HG02852 (cell line): ENCODE data around the gene PSMD3.

Experiments used
- ATAC-seq: cut with Tn5 transposase; IDR thresholded peaks from one replicate; pipeline ENCODE4 v1.9.1; 2021; ENCODE audit warnings: mild to moderate bottlenecking, moderate library complexity; ENCODE audit not compliant: unreplicated experiment

Gene PSMD3

DNA sequence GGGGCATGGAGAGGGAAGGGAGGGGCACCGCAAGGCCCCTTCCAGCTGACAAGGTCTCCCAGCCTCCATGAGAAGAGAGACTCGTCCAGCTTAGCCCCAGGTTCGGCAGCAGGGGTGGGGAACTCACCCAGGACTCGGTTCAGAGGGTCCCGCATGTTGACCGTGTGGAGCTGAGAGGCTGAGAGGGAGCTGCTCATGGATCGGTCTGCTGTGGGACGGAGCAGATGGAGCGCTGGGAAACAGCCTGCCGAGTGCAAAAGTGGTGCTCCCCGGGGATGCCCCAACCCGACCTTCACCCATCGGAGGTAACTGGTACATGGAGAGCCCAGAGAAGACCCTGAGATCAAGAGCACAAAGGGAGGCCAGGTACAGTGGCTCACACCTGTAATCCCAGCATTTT, 39.5 kb downstream of the PSMD3 start:
- ATAC-seq: no peak

DNA sequence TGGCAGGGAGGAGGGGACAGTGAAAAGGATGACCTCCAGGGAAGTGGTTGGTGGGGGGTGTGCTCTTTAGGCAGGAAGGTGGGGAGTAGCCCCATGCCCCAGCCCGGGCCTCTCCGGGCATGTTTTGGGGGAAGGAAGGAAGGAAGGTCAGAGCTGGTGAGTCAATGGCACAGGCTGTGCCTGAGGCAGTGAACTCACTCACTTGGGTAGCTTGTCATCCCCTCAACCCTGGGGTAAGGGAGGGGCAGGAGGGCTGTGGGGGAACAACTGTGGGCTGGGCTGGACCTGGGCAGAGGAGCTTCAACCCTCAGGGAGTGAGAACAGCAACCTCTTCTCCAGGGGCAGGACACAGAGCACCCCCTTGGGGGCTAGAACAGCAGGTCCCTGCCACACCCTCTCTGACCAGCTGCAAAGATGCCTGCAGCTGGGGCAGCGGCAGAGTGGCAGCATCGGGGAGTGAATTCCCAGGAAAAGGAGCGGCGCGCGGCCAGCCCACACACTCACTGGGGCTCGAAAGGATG, 40.9 kb downstream of the PSMD3 start:
- ATAC-seq: no peak

DNA sequence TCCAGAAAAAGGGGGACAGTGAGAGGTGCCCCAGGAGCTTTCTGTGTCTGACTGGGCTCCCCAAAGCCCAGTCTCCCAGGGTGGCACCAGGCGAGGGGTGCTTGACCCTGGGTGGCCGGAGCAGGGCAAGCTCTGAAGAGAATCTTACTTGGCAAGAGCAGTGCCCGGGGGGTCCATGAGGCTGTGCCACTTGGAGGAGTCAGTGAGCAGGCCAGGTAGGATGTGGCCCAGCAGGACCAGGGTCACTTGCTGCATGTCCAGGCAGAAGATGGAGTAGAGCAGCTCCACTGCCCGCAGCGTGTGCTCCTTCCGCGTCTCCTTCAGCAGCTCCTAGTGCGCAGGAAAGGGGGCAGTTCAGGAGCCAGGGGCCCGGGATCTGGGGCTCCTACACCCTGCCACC, 41.9 kb downstream of the PSMD3 start:
- ATAC-seq: no peak

DNA sequence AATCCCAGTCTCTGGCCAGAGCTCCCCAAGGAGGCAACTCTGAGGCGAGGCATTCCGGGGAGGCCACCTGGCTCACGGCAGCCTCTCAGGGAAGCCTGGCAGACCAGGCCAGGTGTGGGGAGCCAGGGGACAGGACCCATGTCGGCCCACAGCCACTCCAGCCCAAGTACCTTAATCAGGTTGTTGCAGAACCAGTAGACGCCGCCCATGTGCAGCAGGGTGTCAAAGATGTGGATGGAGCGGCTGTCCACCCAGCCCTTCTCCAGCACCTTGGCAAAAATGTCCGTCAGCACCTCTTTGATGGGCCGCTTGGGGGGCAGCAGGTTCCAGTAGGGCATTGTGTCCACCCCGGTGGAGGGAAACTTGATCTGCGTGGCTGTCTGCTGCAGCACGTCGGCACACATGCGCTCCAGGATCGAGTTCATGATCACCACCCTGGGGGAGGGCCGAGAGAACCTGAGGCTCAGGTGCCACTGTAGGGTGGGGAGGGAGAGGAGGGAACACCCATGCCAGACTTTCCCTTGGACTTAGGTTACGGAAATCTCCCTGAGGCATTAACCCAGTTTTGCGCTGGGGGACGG, 42.4 kb downstream of the PSMD3 start:
- no peak for ATAC-seq

DNA sequence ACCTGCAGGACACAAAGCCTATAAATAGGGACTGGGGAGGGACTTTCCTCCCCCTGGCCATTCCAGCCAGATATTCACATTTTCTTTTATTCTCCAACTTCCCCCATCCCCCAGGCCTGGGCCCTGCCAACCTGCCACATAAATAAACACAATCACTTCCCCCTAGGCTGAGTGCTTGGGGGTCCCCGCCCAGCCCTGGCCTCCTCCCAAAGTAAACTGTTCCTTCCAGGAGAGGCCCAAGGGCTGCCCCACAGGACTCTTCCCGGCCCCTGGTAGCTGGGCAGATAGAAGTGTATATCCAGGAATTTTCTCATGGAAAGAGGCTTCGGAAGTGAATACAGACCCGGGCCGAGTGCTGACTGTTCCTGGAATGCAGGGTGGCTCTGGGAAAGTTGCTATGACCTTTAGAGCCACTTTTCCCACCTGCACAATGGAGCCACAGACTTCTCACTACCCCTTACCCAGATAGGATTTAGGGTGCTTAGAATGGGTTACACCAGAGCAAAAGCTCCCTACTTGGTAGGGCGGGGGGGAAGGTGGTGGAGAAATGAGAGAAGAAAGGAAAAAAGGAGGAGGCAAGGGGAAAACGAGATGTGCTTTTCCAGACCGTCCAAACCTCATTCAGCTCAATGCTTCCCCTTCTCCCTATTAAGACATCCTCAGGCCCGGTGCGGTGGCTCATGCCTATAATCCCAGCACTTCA, 43.1 kb downstream of the PSMD3 start:
- ATAC-seq: no peak

DNA sequence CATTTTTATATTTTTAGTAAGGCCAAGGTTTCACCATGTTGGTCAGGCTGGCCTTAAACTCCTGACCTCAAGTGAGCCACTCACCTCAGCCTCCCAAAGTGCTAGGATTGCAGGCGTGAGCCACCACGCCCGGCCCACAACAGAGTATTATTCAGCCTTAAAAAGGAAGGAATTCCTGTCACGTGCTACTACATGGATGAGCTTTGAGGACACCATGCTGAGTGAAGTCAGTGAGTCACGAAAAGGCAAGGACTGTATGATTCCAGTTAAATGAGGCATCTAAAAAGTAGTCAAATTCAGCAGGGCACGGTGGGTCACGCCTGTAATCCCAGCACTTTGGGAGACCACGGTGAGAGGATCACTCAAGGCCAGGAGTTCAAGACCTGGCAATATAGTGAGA, 44.3 kb downstream of the PSMD3 start:
- no peak for ATAC-seq

DNA sequence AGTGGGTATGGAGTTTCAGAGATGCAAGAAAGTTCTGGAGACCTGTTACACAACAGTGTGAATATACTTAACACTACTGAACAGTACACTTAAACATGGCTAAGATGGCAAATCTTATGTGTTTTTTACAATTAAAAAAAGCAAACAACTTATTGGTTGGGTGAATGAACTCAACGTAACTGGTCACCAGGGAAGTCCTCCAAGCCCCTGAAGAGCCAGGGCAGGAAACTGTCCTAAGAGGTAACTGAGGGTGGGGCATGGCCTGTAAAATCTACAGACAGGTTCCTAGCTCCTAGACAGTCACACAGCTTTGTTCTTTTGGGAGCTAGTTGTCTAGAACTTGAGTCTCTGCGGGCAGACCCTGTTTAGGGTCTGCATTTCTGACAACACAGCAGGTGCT, 45.0 kb downstream of the PSMD3 start:
- no peak for ATAC-seq

DNA sequence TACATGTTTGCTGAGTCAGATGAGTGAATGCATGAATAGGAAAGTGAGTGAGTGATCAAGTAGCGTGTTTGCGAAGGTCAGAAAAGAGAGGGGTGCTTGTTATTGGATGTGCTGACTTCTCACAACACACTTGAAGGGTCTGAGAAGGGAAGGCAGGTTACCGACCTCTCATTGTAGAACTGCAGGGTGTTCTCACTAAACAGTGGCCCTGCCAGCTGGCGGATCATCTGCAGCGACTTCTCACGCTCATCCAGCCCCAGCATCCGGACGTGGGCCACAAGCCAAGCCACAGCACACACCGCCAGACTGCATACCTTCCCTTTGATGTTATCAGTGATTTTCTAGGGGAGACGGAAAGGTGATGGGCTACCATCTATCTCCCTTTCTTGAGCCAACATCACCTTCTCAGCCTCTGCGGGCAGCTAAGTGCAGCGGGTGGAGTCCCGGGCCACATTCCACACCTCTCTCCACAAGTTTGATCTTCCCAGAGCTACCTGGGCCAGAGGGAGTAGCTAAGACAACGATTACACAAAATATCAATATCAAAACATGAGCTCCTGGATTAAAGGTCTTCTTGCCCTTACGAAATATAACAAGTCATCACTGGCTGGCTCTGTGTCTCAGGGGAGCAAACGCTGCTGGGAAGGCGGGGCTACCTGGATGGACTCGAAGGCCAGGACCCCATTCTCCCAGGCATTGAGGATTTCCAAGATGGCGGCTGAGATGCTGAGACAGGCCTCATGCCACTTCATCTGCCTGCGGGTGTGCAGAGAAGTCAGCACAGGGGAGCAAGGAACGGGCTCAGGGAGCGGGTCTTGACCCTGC, 45.6 kb downstream of the PSMD3 start:
- ATAC-seq: no peak

DNA sequence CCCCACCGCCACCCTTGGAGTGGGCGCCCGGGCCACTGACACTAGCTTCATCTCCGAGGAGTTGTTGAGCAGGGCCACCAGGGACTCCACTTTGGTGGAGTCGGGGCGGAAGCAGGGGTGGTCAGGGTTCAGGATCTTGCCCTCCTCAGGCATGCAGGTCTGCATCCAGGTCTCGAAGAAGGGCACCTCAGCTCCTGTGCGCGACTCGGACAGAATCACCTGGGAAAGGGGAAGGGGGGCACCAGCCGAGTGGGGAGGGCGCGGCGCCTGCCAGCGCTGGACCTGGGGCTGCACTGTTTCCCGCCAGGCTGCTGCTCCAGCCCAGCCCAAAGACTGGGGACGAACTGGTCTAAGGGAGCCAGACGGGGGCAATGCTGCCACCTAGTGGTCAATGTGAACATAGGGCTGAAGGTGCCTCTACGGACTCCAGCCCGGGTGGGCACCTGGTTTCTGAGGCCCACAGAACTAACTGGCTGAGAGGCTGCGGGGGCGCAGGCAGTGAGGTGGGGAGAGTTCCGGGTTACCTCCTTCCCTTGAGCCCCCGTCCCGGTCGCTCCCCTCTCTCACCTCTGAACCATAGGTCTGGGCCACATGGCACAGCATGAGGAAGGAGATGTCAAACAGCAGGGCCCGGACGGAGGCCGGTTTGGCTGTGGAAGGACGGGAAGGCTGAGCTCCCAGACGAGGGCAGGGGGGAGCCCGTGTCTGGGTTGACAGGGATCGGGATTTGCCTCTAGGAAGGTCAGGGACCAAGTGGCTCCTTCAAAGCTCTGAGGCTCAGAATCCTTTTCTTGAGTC, 46.4 kb downstream of the PSMD3 start:
- ATAC-seq: no peak

DNA sequence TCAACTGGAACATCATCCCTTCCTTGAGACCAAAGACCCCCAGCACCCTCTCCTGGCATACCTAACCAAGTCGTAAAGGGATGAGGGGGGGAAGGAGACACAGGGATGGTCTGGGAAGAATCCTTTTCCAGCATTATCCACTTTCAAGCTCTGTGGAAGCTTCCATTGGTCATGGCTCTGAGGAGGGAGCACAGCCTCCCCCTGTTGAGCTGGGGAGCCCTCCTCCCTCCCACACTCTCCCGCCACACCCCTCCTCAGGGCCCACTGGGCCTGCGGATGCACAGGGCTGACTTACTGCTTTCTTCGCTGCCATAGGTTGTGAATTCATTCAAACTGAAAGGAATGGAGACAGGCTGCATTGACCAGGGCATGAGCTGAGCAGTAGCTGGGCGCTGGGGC, 47.0 kb downstream of the PSMD3 start:
- ATAC-seq: no peak

DNA sequence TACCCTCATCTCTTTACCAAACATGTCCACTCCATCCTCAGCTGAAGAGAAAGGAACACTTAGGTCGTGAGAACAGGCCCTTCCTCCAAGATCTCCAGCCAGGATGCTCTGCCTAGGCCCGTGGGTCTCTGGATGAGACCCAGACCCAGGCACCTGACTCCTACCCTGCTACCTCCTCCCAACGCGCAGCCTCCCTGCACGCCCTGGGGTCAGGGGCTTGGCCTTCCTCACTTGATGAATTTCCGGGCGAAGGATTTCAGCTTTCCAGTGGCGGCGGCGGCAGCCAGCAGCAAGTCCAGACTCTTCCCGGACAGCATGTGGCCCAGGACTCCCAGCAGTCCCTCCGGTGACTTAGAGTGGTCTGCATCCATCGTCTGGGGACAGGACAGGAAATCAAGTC, 48.0 kb downstream of the PSMD3 start:
- no peak for ATAC-seq

DNA sequence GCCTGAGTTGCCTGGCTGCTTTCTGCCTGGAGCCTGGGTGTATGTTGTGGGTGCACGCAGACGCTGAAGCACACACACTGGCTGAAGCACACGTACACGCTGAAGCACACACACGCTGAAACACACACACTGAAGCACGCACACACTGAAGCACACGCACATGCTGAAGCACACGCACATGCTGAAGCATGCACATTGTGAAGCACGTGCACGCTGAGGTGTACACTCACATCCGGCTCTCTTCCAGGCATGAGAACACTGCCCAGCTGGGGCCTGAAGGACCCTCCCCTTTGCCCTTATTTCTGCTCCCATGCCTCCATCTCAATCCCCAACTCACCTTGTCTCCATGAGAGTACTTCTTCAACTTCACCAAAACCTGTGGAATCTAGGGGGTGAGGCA, 51.1 kb downstream of the PSMD3 start:
- no peak for ATAC-seq

DNA sequence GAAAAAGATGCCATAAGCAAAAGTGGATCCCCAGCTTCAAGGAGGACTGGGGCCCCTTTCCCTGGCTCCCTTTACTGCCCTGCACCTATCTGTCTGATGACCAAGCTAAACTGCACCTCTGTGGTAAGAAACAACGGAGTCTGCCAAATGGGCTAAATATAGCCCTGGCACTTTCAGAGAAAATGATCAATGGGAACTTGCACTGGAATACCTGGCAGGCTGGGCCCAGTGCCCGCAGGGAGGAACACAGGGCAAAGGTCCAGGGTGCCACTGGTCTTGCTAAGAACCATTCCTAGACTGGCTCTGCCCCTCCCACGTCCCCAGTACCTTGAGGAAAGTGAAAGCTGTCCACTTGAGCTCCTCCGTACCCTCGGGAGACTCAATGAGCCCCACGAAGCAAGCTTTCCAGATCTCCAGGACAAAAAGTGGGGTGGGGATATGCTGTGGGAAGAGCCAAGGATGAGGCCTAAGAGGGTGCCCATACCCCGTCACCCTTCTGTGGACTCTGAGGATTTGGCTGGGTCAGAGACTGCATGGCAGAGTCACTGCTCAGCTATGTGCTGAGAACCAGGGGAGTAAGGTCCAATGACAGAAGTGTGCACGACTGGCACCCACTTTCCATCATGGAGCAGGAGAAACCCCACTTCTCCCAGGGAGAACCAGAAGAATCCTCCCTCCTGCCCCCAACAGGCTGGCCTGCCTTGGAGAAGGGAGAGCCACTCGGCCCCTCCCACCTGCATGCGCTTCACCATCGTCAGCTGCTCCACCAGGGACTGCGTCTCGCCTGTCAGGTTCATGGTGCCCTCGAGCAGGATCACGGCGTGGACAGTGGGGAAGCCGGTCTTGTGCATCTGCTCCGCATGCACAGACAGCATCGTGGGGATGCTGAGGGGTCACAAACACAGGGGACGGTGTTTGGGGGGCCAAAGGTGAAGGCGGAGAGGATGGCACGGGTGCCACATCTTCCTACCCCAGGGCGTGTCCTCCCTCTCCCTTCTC, 52.0 kb downstream of the PSMD3 start:
- ATAC-seq: no peak

DNA sequence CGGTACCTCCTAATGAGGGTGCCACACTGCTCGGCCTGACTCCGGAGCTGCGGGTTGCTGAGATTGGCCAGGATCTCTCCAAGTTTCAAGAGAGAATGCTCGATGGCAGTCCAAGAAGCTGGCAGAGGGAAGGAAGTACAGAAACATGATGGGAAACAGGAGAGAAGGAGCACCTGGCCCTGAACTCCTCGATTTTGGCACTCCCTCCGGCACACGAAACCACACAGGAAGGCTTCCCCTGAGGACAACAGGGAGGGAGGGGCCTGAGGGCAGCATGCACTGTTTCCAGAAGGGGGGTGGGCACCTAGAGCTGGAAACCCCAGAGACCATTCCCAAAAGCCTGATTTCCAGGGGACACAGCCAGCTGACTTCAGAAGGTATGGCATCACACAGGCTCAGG, 52.7 kb downstream of the PSMD3 start:
- ATAC-seq: no peak

DNA sequence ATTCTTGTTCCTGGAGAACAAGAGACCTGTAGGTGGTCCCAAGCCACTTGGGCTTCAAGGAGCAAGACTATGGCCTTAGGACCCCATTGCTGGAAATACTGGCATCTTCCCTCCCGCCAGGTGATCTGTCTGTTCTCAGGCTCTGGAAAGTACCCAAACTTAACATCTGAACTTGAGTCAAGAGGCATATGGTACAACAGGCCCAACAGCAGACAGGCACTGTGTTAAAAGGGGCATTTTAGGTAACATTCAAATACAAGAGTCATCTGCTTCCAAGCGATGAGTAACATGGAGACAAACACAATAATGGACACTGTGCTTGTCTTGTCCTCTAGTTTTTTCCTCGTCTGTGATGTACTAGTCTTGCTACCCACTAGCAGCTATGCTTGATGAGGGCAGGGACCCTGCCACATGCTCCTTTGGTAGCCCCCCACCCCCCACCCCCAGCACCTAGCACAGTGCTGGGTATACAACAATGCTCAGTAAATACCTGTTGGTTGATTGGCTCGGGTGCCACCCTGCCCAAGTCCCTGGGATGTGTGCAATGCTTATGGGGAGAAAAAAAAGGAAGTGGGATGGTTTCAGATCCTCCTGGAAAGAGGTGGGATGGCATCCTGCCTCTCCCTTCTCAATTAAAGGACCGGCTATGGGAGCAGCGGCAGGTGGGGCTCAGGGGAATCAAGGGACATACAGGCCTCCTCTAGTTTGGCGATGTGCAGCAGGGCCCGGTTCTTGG, 54.0 kb downstream of the PSMD3 start:
- ATAC-seq: no peak

DNA sequence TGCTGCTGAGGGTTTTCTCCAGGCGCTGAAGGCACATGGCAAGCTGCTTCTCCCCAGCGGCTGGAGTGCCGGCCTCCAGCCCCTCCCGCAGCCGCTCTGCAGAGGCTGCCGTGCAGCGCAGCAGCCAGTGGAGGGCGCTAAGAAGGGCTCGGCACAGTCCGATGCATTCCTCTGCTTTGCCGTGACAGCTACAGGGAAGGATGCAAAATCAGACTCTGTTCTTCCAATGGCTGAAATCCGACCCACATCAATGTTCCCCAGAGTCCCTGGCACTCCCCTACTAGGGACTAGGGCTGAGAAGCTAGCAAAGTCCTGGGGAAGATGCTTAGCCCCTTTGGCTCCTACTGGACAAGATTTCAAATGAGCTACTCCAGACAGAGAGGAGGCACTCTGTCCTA, 54.6 kb downstream of the PSMD3 start:
- no peak for ATAC-seq

DNA sequence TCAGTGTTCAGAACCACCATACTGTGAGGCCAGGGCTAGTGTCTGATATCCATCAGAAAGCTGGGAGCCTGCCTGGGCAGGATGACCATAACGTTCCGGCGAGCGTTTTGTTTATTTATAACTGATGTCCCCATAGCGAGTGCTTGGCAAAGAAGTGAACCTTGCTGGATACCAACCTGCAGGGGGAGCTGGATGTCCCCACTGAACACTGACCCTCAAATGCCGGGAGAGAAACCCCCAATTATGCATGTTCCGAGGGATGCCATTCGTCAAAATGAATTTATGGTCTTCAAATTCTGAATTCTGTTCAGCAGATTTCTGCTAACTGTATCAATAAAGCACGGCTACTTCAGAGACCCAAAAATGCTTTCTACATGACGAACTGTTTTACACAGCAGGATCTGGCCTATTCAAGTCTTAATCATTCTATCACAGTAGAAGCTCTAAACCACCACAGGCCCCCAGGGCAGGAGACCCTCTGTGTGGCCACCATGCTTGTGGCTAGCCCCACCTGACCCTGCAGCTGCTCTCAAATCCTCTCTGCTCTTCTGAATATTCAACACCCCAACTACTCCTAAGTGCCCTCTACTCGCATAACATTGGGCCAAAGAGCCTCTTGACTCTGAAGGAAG, 58.4 kb downstream of the PSMD3 start:
- ATAC-seq: no peak

DNA sequence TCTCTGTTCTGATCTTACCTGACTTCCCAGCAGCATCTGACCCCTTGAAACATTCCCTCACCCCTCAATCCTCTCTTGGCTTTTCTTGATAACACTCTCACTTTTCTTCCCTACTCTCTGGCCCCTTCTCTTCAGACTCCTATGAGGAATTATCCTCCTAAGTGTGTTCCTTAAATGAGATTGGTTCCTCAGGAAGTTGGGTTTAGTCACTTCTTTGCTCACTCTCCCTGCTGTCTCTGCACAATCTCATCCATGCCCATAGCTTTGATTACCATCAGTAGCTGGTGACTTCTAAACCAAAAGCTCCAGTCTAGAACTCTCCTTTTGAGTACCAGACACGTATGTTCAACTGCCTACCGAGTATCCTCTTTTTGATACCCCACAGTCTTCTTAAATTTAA, 60.6 kb downstream of the PSMD3 start:
- no peak for ATAC-seq
